ENCODE measurements around the gene RSPH6A. TPM values are rescaled to one million over a fixed set of nuclear protein-coding genes. Genes with fewer than 3 reads are reported as not detected.

RSPH6A gene
- polyA plus RNA-seq, 1 experiment: not detected

DNA sequence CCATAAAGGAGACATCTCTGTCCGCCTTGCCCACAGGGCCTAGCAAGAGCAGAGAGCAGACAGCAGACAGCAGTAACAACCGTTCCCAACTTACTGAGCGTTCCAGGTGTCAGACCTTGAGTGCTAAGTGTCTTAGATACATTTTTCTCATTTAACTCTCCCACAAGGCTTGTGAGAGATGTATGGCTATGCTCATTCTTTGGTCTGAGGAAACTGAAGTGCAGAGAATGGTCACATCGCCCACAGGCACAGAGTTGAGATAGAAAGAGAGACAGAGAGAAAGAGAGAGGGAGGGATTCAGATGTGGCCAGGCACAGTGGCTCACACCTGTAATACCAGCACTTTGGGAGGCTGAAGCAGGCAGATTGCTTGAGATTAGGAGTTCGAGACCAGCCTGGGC, 67.6 kb downstream of the RSPH6A start:
- no peak overlapping the region for H3K4me3 ChIP-seq (ENCODE audit: low read depth, low read length)
- POLR2A ChIA-PET: interaction anchor here (0.6 kb wide), 1 partner anchor 23 kb away, joined by 3 read pairs; no protein-coding TSS in a partner anchor
- DNase-seq (ENCODE audit: low read depth, low spot score): no peak
- peaks cover 13% of the 10 kb centered on the region for H3K27me3 ChIP-seq (ENCODE audit: control insufficient read depth, insufficient read depth, low read length)
- CTCF ChIA-PET: no interaction called here
- H3K27ac ChIP-seq (ENCODE audit: low read depth, low read length): no peak overlapping the region
- no peaks in the 10 kb centered on the region for H3K9me3 ChIP-seq (ENCODE audit: control insufficient read depth, insufficient read depth, low read length)
- no peak for TF ChIP-seq CTCF (IDR thresholded peaks at IDR 0.05; ENCODE audit: low read depth, low read length)

GRCh38 chr19:45746866-45747265, 68.2 kb downstream of the RSPH6A start:
- ChIA-PET CTCF (no interaction called here), POLR2A (no interaction called here)
- Histone ChIP-seq H3K27ac (ENCODE audit: low read depth, low read length) (no peak overlapping the region), H3K9me3 (ENCODE audit: control insufficient read depth, insufficient read depth, low read length) (no peaks in the 10 kb centered on the region), H3K4me3 (ENCODE audit: low read depth, low read length) (no peak overlapping the region), H3K27me3 (ENCODE audit: control insufficient read depth, insufficient read depth, low read length) (peaks cover 13% of the 10 kb centered on the region)
- no peak for TF ChIP-seq CTCF (IDR thresholded peaks at IDR 0.05; ENCODE audit: low read depth, low read length)
- no peak for DNase-seq (ENCODE audit: low read depth, low spot score)

Other genes starting within 250 kb of the RSPH6A start
- 12.2 and 13.3 TPM in 2 replicates for gene OPA3, start 230.5 kb downstream of the RSPH6A start, polyA plus RNA-seq (2011; rRNA removed)
- gene GPR4, start 213.1 kb downstream of the RSPH6A start, polyA plus RNA-seq (2011; rRNA removed): not detected in 2 replicates
- 10.8 and 14.9 TPM in 2 replicates for gene EML2, start 175.9 kb downstream of the RSPH6A start, polyA plus RNA-seq (2011; rRNA removed)
- 0.61 and 0.68 TPM in 2 replicates for gene GIPR, start 147.1 kb downstream of the RSPH6A start, polyA plus RNA-seq (2011; rRNA removed)
- 531 and 608 TPM in 2 replicates for gene SNRPD2, start 123.4 kb downstream of the RSPH6A start, polyA plus RNA-seq (2011; rRNA removed)
- 6.7 and 9.5 TPM in 2 replicates for gene QPCTL, start 122.6 kb downstream of the RSPH6A start, polyA plus RNA-seq (2011; rRNA removed)
- gene FBXO46, start 84.4 kb downstream of the RSPH6A start, polyA plus RNA-seq (2011; rRNA removed): 1.4 and 2.2 TPM in 2 replicates
- not detected in 2 replicates for gene MEIOSIN, start 81.9 kb downstream of the RSPH6A start, polyA plus RNA-seq (2011; rRNA removed)
- gene SIX5, start 46.1 kb downstream of the RSPH6A start, polyA plus RNA-seq (2011; rRNA removed): 4.4 and 6.7 TPM in 2 replicates
- gene DMPK, start 32.8 kb downstream of the RSPH6A start, polyA plus RNA-seq (2011; rRNA removed): 24.3 and 24.5 TPM in 2 replicates
- 13.9 and 17.1 TPM in 2 replicates for gene DMWD, start 22.5 kb downstream of the RSPH6A start, polyA plus RNA-seq (2011; rRNA removed)
- gene SYMPK, start 47.8 kb upstream of the RSPH6A start, polyA plus RNA-seq (2011; rRNA removed): 54.3 and 63.1 TPM in 2 replicates
- not detected in 2 replicates for gene FOXA3, start 49.0 kb upstream of the RSPH6A start, polyA plus RNA-seq (2011; rRNA removed)
- gene IRF2BP1, start 70.8 kb upstream of the RSPH6A start, polyA plus RNA-seq (2011; rRNA removed): 5.0 and 6.5 TPM in 2 replicates
- 1.4 and 1.6 TPM in 2 replicates for gene MYPOP, start 87.3 kb upstream of the RSPH6A start, polyA plus RNA-seq (2011; rRNA removed)
- gene NANOS2, start 99.5 kb upstream of the RSPH6A start, polyA plus RNA-seq (2011; rRNA removed): not detected in 2 replicates
- 0.02 TPM in 1 of 2 replicates, not detected in the other for gene NOVA2, start 158.6 kb upstream of the RSPH6A start, polyA plus RNA-seq (2011; rRNA removed)
- 4.2 and 6.8 TPM in 2 replicates for gene CCDC61, start 180.2 kb upstream of the RSPH6A start, polyA plus RNA-seq (2011; rRNA removed)
- gene PGLYRP1, start 207.7 kb upstream of the RSPH6A start, polyA plus RNA-seq (2011; rRNA removed): not detected in 2 replicates
- gene IGFL4, start 225.7 kb upstream of the RSPH6A start, polyA plus RNA-seq (2011; rRNA removed): not detected in 2 replicates

Data from AG04450 (cell line).